HEK293T (cell line): ENCODE measurements around the gene ZNF236.

Source experiments
- CTCF ChIA-PET: fragments of 350-600 bp; formaldehyde crosslinking; extraction: SDS; loops from one replicate; lab custom pipeline; 2021; ENCODE audit warnings: antibody characterized with exemption, inconsistent platforms; lab: Yijun Ruan, JAX
- POLR2A ChIA-PET: fragments of 350-600 bp; formaldehyde crosslinking; extraction: SDS; loops from one replicate; lab custom pipeline; 2020; ENCODE audit warnings: antibody characterized with exemption, inconsistent platforms; lab: Yijun Ruan, JAX
- DNase-seq: peaks from one replicate; pipeline ENCODE4 v3.0.0; 2012; ENCODE audit warnings: mixed read lengths; ENCODE audit errors: extremely low spot score
- ARNT ChIP-seq: fragments of 450-650 bp; IDR thresholded peaks from 2 replicates; pipeline ENCODE4 v1.6.1; 2017; ENCODE audit warnings: mild to moderate bottlenecking
- BHLHE40 ChIP-seq: fragments of 450-650 bp; IDR thresholded peaks from 2 replicates; pipeline ENCODE4 v1.6.1; 2016; ENCODE audit warnings: mild to moderate bottlenecking, moderate library complexity, borderline replicate concordance
- CTBP1 ChIP-seq: fragments of 450-650 bp; IDR thresholded peaks from 2 replicates; pipeline ENCODE4 v1.6.1; 2016; ENCODE audit warnings: borderline replicate concordance
- ELF4 ChIP-seq: fragments of 450-650 bp; IDR thresholded peaks from 2 replicates; pipeline ENCODE4 v1.6.1; 2017; ENCODE audit warnings: antibody characterized with exemption
- FOXA1 ChIP-seq: fragments of 450-650 bp; IDR thresholded peaks from 2 replicates; pipeline ENCODE4 v1.6.1; 2016; ENCODE audit warnings: mild to moderate bottlenecking
- FOXK2 ChIP-seq: fragments of 450-650 bp; IDR thresholded peaks from 2 replicates; pipeline ENCODE4 v1.6.1; 2016; ENCODE audit warnings: mild to moderate bottlenecking
- FOXM1 ChIP-seq: fragments of 450-650 bp; IDR thresholded peaks from 2 replicates; pipeline ENCODE4 v1.6.1; 2017; ENCODE audit warnings: mild to moderate bottlenecking, borderline replicate concordance
- HDGF ChIP-seq: fragments of 450-650 bp; IDR thresholded peaks from 2 replicates; pipeline ENCODE4 v1.6.1; 2017; ENCODE audit warnings: antibody characterized with exemption, borderline replicate concordance
- L3MBTL2 ChIP-seq: fragments of 450-650 bp; conservative IDR thresholded peaks from 2 replicates; pipeline ENCODE4 v1.6.1; 2016; ENCODE audit warnings: mild to moderate bottlenecking
- LEF1 ChIP-seq: fragments of 450-650 bp; IDR thresholded peaks from 2 replicates; pipeline ENCODE4 v1.6.1; 2017; ENCODE audit warnings: mild to moderate bottlenecking, borderline replicate concordance
- NFRKB ChIP-seq: fragments of 450-650 bp; IDR thresholded peaks from 2 replicates; pipeline ENCODE4 v1.6.1; 2016; ENCODE audit warnings: mild to moderate bottlenecking, moderate library complexity
- SP1 ChIP-seq: fragments of 450-650 bp; IDR thresholded peaks from 2 replicates; pipeline ENCODE4 v1.6.1; 2017
- SUZ12 ChIP-seq: fragments of 450-650 bp; IDR thresholded peaks from 2 replicates; pipeline ENCODE4 v1.6.1; 2016; ENCODE audit warnings: mild to moderate bottlenecking
- TARDBP ChIP-seq: fragments of 450-650 bp; IDR thresholded peaks from 2 replicates; pipeline ENCODE4 v1.6.1; 2016
- ZNF384 ChIP-seq: fragments of 450-650 bp; IDR thresholded peaks from 2 replicates; pipeline ENCODE4 v1.6.1; 2016
- TF ChIP-seq, protein P1 (sequence below): fragments of 450-650 bp; IDR thresholded peaks from 2 replicates; pipeline ENCODE4 v1.6.1; 2016

The ZNF236 gene

DNA sequence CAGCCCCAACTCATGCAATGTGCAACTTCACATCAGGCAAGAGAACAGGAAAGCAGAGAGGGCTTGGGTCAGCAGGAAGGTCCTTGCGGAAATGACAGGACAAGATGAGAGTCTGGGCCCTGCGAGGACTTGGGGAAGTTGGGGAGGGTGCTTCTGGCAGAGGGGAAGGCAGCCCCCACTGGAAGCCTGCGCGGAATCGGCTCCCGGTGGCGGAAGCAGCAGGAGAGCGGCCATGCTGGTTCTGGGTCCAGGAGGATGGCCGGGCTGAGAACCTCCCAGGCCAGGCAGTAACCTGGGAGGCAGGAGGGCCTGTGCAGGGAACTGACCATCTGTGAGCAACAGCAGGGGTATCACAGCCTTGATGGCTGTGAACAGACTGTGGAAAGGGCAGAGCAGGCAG is 197.3 kb downstream of the ZNF236 start:
- DNase-seq, result no peak
- TF ChIP-seq FOXK2 (no peak), FOXM1 (no peak), SUZ12 (no peak), SP1 (no peak), FOXA1 (no peak), L3MBTL2 (no peak), CTBP1 (no peak), ELF4 (no peak), LEF1 (no peak), TARDBP (no peak), BHLHE40 (no peak), ZNF384 (no peak), HDGF (no peak), NFRKB (no peak), ARNT (no peak)
- TF ChIP-seq, protein P1, sequence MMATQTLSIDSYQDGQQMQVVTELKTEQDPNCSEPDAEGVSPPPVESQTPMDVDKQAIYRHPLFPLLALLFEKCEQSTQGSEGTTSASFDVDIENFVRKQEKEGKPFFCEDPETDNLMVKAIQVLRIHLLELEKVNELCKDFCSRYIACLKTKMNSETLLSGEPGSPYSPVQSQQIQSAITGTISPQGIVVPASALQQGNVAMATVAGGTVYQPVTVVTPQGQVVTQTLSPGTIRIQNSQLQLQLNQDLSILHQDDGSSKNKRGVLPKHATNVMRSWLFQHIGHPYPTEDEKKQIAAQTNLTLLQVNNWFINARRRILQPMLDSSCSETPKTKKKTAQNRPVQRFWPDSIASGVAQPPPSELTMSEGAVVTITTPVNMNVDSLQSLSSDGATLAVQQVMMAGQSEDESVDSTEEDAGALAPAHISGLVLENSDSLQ, result no peak
- POLR2A ChIA-PET, result no interaction called here
- CTCF ChIA-PET, result no interaction called here
